IMR-90 (cell line): ENCODE data around the gene MRPL34. TPM values are rescaled to one million over a fixed set of nuclear protein-coding genes. Genes with fewer than 3 reads are reported as not detected.

Experiments used
- ATAC-seq: fragments of 200-7000 bp; cut with Tn5 transposase; 2 replicates; pipeline ENCODE4 v1.9.1; 2020; ENCODE audit warnings: low read depth, mild to moderate bottlenecking, moderate library complexity
- BruUV-seq: library from RNA; stranded (reverse); fragments of 400-500 nt; replicated peaks from 2 replicates; lab custom pipeline; 2021; lab: Mats Ljungman, UMichigan
- CTCF ChIA-PET: fragments of 300-600 bp; formaldehyde crosslinking; extraction: SDS; loops from one replicate; lab custom pipeline; 2021; ENCODE audit warnings: antibody characterized with exemption; lab: Yijun Ruan, JAX
- POLR2A ChIA-PET: fragments of 300-600 bp; sonication (Branson Sonifier 250); formaldehyde crosslinking; loops from one replicate; lab custom pipeline; 2022; ENCODE audit warnings: antibody characterized with exemption; ENCODE audit not compliant: unreplicated experiment; lab: Charles Lee
- DNase-seq: peaks from one replicate; pipeline ENCODE4 v3.0.0; 2013
- H2AFZ ChIP-seq: replicated peaks from 2 replicates; pipeline ENCODE3; 2013; ENCODE audit warnings: low read length, mild to moderate bottlenecking; ENCODE audit not compliant: poor library complexity
- H2AK5ac ChIP-seq: 2 replicates; pipeline ENCODE4 v1.6.1; 2013; ENCODE audit warnings: low read depth, low read length, inconsistent platforms
- H2AK9ac ChIP-seq: replicated peaks from 2 replicates; pipeline ENCODE3; 2013; ENCODE audit warnings: mild to moderate bottlenecking, low read depth, low read length, moderate library complexity; ENCODE audit not compliant: poor library complexity
- H2BK120ac ChIP-seq: 2 replicates; pipeline ENCODE4 v1.6.1; 2013; ENCODE audit warnings: low read depth, low read length, inconsistent platforms
- H2BK15ac ChIP-seq: 3 replicates; pipeline ENCODE4 v1.6.1; 2013; ENCODE audit warnings: low read depth, low read length, inconsistent platforms
- H2BK20ac ChIP-seq: 2 replicates; pipeline ENCODE4 v1.6.1; 2013; ENCODE audit warnings: low read depth, mild to moderate bottlenecking, inconsistent platforms, low read length, moderate library complexity
- H2BK5ac ChIP-seq: 2 replicates; pipeline ENCODE4 v1.6.1; 2013; ENCODE audit warnings: mild to moderate bottlenecking, low read depth, low read length, inconsistent platforms; ENCODE audit not compliant: poor library complexity, severe bottlenecking
- H3K14ac ChIP-seq: replicated peaks from 2 replicates; pipeline ENCODE4 v1.6.1; 2013; ENCODE audit warnings: low read depth, low read length, inconsistent platforms
- H3K18ac ChIP-seq: 2 replicates; pipeline ENCODE4 v1.6.1; 2013; ENCODE audit warnings: low read depth, low read length, control low read depth
- H3K23ac ChIP-seq: 2 replicates; pipeline ENCODE4 v1.6.1; 2013; ENCODE audit warnings: low read depth, low read length, inconsistent platforms
- H3K27ac ChIP-seq: 2 replicates; pipeline ENCODE4 v1.5.1; 2013; ENCODE audit warnings: mild to moderate bottlenecking, control low read depth, low read length; ENCODE audit not compliant: insufficient read depth
- H3K27me3 ChIP-seq: 2 replicates; pipeline ENCODE4 v1.6.1; 2013; ENCODE audit warnings: low read length; ENCODE audit not compliant: control insufficient read depth, insufficient read depth
- H3K36me3 ChIP-seq: 2 replicates; pipeline ENCODE4 v1.6.1; 2013; ENCODE audit warnings: low read length, mixed read lengths; ENCODE audit not compliant: control insufficient read depth, insufficient read depth
- H3K4ac ChIP-seq: 2 replicates; pipeline ENCODE4 v1.6.1; 2013; ENCODE audit warnings: low read depth, low read length, inconsistent platforms
- H3K4me1 ChIP-seq: 2 replicates; pipeline ENCODE4 v1.6.1; 2013; ENCODE audit warnings: low read length, mixed read lengths; ENCODE audit not compliant: control insufficient read depth, insufficient read depth
- H3K4me2 ChIP-seq: 2 replicates; pipeline ENCODE4 v1.6.1; 2013; ENCODE audit warnings: low read depth, mild to moderate bottlenecking, control low read depth, low read length, moderate library complexity
- H3K4me3 ChIP-seq: 2 replicates; pipeline ENCODE4 v1.5.1; 2013; ENCODE audit warnings: low read depth, mild to moderate bottlenecking, control low read depth, low read length, moderate library complexity; ENCODE audit not compliant: insufficient read depth
- H3K56ac ChIP-seq: 2 replicates; pipeline ENCODE4 v1.6.1; 2013; ENCODE audit warnings: low read length, inconsistent platforms; ENCODE audit not compliant: insufficient read depth; ENCODE audit errors: extremely low read depth
- H3K79me1 ChIP-seq, 2 experiments: 2 replicates each; pipeline ENCODE4 v1.6.1; 2013; ENCODE audit warnings: low read length in 2 of 2, inconsistent platforms in 1 of 2, low read depth in 1 of 2
- H3K9ac ChIP-seq: 2 replicates; pipeline ENCODE4 v1.6.1; 2013; ENCODE audit warnings: low read depth, low read length, control low read depth
- H3K9me1 ChIP-seq: 2 replicates; pipeline ENCODE4 v1.6.1; 2013; ENCODE audit warnings: low read length, inconsistent platforms; ENCODE audit not compliant: insufficient read depth
- H3K9me3 ChIP-seq: 2 replicates; pipeline ENCODE4 v1.6.1; 2013; ENCODE audit warnings: low read length; ENCODE audit not compliant: control insufficient read depth, insufficient read depth
- H4K20me1 ChIP-seq: 2 replicates; pipeline ENCODE4 v1.6.1; 2013; ENCODE audit warnings: low read length, inconsistent platforms; ENCODE audit not compliant: insufficient read depth
- H4K5ac ChIP-seq: 2 replicates; pipeline ENCODE4 v1.6.1; 2013; ENCODE audit warnings: mild to moderate bottlenecking, low read depth, low read length, control low read depth
- H4K8ac ChIP-seq, 2 experiments: 2 replicates each; pipeline ENCODE4 v1.6.1; 2013; ENCODE audit warnings: low read depth in 2 of 2, low read length in 2 of 2, control low read depth in 1 of 2, inconsistent platforms in 1 of 2
- H4K91ac ChIP-seq: 2 replicates; pipeline ENCODE4 v1.6.1; 2013; ENCODE audit warnings: low read depth, low read length, inconsistent platforms; ENCODE audit not compliant: insufficient read depth
- BHLHE40 ChIP-seq: fragments of 150-350 bp; IDR thresholded peaks from 2 replicates; pipeline ENCODE4 v1.6.1; 2016; ENCODE audit warnings: mild to moderate bottlenecking, low read depth, low read length
- CHD1 ChIP-seq: IDR thresholded peaks from 2 replicates; pipeline ENCODE4 v1.6.1; 2012; ENCODE audit warnings: low read depth, low read length, improper control_type of control experiment
- MAZ ChIP-seq: IDR thresholded peaks from 2 replicates; pipeline ENCODE4 v1.6.1; 2012; ENCODE audit warnings: low read depth, mild to moderate bottlenecking, low read length, improper control_type of control experiment, moderate library complexity, borderline replicate concordance
- NFE2L2 ChIP-seq: fragments of 150-350 bp; IDR thresholded peaks from 2 replicates; pipeline ENCODE4 v1.6.1; 2016; ENCODE audit warnings: low read depth, mild to moderate bottlenecking, low read length
- POLR2A ChIP-seq: IDR thresholded peaks from 2 replicates; pipeline ENCODE4 v1.6.1; 2012; ENCODE audit warnings: mild to moderate bottlenecking, low read depth, low read length
- RAD21 ChIP-seq: IDR thresholded peaks from 2 replicates; pipeline ENCODE4 v1.6.1; 2012; ENCODE audit warnings: low read length, improper control_type of control experiment
- SMC3 ChIP-seq: fragments of 150-350 bp; IDR thresholded peaks from 2 replicates; pipeline ENCODE4 v1.6.1; 2016; ENCODE audit warnings: low read depth, mild to moderate bottlenecking, antibody characterized with exemption, low read length, moderate library complexity
- USF2 ChIP-seq: fragments of 150-350 bp; IDR thresholded peaks from 2 replicates; pipeline ENCODE4 v1.6.1; 2017; ENCODE audit warnings: mild to moderate bottlenecking, antibody characterized with exemption, low read length, low read depth
- WGBS, 2 experiments: methylation state at CpG; one replicate each; pipeline versions ENCODE4 v1.1.5 to v1.1.7; 2013; ENCODE audit warnings: missing lambda C conversion rate in 2 of 2; ENCODE audit not compliant: insufficient read length in 1 of 2; ENCODE audit errors: extremely low coverage in 2 of 2; 5-methylcytosine and 5-hydroxymethylcytosine counted together
- dilution Hi-C: fragments of 300-500 bp; cut with HindIII; formaldehyde crosslinking; loops from one replicate; pipeline ENCODE4 v1.14.3; 2018; ENCODE audit warnings: low sequenced_read_pairs; ENCODE audit not compliant: unreplicated experiment
- in situ Hi-C: fragments of 300-500 bp; cut with MboI; formaldehyde crosslinking; loops from 3 replicates; pipeline ENCODE4 v1.14.3; 2019; ENCODE audit warnings: low sequenced_read_pairs, inconsistent platforms, mixed read lengths
- intact Hi-C: fragments of 100-400 bp; cut with micrococcal nuclease; formaldehyde crosslinking; loops from 2 replicates; pipeline ENCODE4 v1.10.0; 2022
- polyA plus RNA-seq, 3 experiments: library from polyadenylated mRNA; depleted of rRNA; stranded (reverse); fragments of >200 nt; gene quantifications; 2 replicates each; pipeline ENCODE4 v1.2.3, GENCODE V29; 2012; ENCODE audit warnings: low replicate concordance in 1 of 3
- total RNA-seq: library from RNA; depleted of rRNA; stranded (reverse); fragments of >200 nt; gene quantifications from 2 replicates; pipeline ENCODE4 v1.2.3, GENCODE V29; 2012

Gene MRPL34
- total and polyA plus RNA-seq, 2 of the 4 experiments (the other 2 are of a cell fraction): 7.3 to 37.0 TPM

GRCh38 chr19:17321655-17322489 lies 16.2 kb downstream of the MRPL34 start (continued):
- TF ChIP-seq MAZ: no peak

GRCh38 chr19:17322854-17323253 lies 17.2 kb downstream of the MRPL34 start:
- Histone ChIP-seq H2BK120ac (no peak overlapping the region), H3K27ac (no peak overlapping the region), H3K4me3 (no peak overlapping the region), H2BK5ac (no peak overlapping the region), H3K9me1 (no peaks in the 10 kb centered on the region), H3K79me1 (peaks cover 2 to 5% of the 10 kb centered on the region in 2 experiments; a peak in 2 of 4 replicates), H3K27me3 (no peaks in the 10 kb centered on the region), H2AK9ac (peak overlapping the region; percentile 65), H3K4ac (no peak overlapping the region), H3K9me3 (no peaks in the 10 kb centered on the region), H3K18ac (no peak overlapping the region), H3K23ac (no peak overlapping the region), H3K56ac (no peak overlapping the region), H3K9ac (no peak overlapping the region), H4K20me1 (peaks cover 8% of the 10 kb centered on the region; the same call in 1 of the 2 replicates), H2AK5ac (no peak overlapping the region; the same call in 1 of the 2 replicates), H4K8ac (no peak overlapping the region), H3K4me1 (no peaks in the 10 kb centered on the region), H4K5ac (no peak overlapping the region), H3K36me3 (peaks cover 44% of the 10 kb centered on the region), H3K4me2 (no peak overlapping the region), H2BK20ac (no peak overlapping the region), H4K91ac (no peak overlapping the region), H2AFZ (peak overlapping the region; percentile 63), H2BK15ac (no peak overlapping the region; the same call in 2 of the 3 replicates), H3K14ac (no peak overlapping the region)
- ChIA-PET POLR2A (no interaction called here), CTCF (no interaction called here)
- 89% methylated on average over 3 of the region's 10 CpGs; no CpG with 5 or more reads in 1 of the 2 experiments for WGBS, 2 experiments
- no TSS peak for BruUV-seq
- DNase-seq (no peak), ATAC-seq (no peak; the same call in 1 of the 2 replicates)
- dilution Hi-C loops: no loop called here
- in situ Hi-C loops: no loop called here
- TF ChIP-seq CHD1 (no peak), USF2 (no peak), SMC3 (no peak), POLR2A (no peak), RAD21 (no peak), NFE2L2 (no peak), BHLHE40 (no peak)
- intact Hi-C loops: no loop called here
